Type B pancreatic cell (in vitro differentiated cells): ENCODE data around the gene TDRD1. TPM values are rescaled to one million over a fixed set of nuclear protein-coding genes. Genes with fewer than 3 reads are reported as not detected.
A peak's percentile ranks its signal among the peaks of the same experiment; 100 is the strongest.

ENCODE experiments used
- DNase-seq: peaks from one replicate; pipeline ENCODE4 v3.0.0; 2021; ENCODE audit warnings: mixed read lengths; ENCODE audit not compliant: unreplicated experiment; ENCODE audit errors: extremely low spot score
- H3K27ac Mint-ChIP-seq: 2 replicates; pipeline ENCODE4 v1.8.0; 2021; ENCODE audit warnings: mild to moderate bottlenecking, mixed read lengths
- H3K27me3 Mint-ChIP-seq: 2 replicates; pipeline ENCODE4 v1.8.0; 2021; ENCODE audit warnings: mixed read lengths
- H3K36me3 Mint-ChIP-seq: 2 replicates; pipeline ENCODE4 v1.8.0; 2021; ENCODE audit warnings: mixed read lengths
- H3K4me1 Mint-ChIP-seq: one replicate; pipeline ENCODE4 v1.8.0; 2021; ENCODE audit warnings: mixed read lengths; ENCODE audit not compliant: unreplicated experiment
- H3K4me3 Mint-ChIP-seq: 2 replicates; pipeline ENCODE4 v1.8.0; 2021; ENCODE audit warnings: mild to moderate bottlenecking, mixed read lengths
- H3K9me3 Mint-ChIP-seq: 2 replicates; pipeline ENCODE4 v1.8.0; 2021; ENCODE audit warnings: mixed read lengths
- CTCF ChIP-seq: fragments of 200-600 bp; sonication (generic); conservative IDR thresholded peaks from 2 replicates; pipeline ENCODE4 v1.5.0; 2021; ENCODE audit warnings: antibody characterized with exemption, mild to moderate bottlenecking
- total RNA-seq: library from RNA; stranded (reverse); gene quantifications from 2 replicates; pipeline ENCODE4 v1.2.1, GENCODE V29; 2021; ENCODE audit warnings: low replicate concordance

The TDRD1 gene
- total RNA-seq, 1 donor from 2014 or later: not detected

DNA sequence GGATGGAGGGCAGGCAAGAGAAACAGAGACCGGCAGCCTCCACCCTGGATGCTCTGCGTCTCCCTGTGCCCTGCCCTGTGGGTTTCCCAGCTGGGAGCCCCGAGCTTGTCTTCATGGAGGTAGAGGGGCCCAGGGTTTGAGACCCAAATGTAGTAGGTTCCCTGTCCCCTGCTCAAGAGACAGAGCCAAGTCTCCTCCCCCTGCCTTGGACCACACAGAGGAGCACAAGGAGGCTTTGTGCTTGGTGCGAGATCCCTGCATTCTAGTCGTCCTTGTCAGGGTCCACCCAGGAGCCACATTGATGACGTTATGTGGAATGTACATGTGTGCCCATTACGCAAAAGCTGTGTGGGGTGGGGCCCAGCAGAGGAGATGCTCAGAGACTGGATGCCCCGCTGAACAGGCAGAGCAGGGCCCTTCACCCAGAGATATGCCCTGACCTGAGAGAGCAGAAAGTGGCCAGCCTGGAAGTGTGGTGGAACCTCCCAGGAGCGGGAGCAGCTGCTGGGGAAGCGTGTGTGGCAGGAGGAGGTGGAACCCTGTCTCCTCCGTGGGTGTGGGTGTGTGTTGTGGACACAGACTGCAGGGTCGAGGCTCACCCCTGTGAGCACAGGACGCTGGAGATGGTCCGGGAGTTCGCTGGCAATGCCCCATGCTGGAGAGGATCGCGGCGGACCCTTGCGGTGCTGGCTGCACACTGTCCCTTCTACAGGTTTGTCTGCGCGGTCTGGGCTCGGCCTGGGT lies 99.2 kb downstream of the TDRD1 start:
- H3K4me3 Mint-ChIP-seq: no peak overlapping the region
- no peaks in the 10 kb centered on the region for H3K36me3 Mint-ChIP-seq
- H3K27ac Mint-ChIP-seq: no peak overlapping the region
- H3K27me3 Mint-ChIP-seq: no peaks in the 10 kb centered on the region
- no peaks in the 10 kb centered on the region for H3K4me1 Mint-ChIP-seq
- no peak for TF ChIP-seq CTCF
- DNase-seq: no peak
- no peaks in the 10 kb centered on the region for H3K9me3 Mint-ChIP-seq

- Mint-ChIP-seq H3K27ac (no peak overlapping the region), H3K4me3 (no peak overlapping the region), H3K36me3 (no peaks in the 10 kb centered on the region), H3K4me1 (no peaks in the 10 kb centered on the region), H3K27me3 (no peaks in the 10 kb centered on the region), H3K9me3 (no peaks in the 10 kb centered on the region)
- no peak for DNase-seq
- TF ChIP-seq CTCF: no peak
Measured at GRCh38 chr10:114278884-114279191, 99.7 kb downstream of the TDRD1 start.

GRCh38 chr10:114279289-114279688 lies 100.1 kb downstream of the TDRD1 start:
- Mint-ChIP-seq H3K4me1 (no peaks in the 10 kb centered on the region), H3K9me3 (no peaks in the 10 kb centered on the region), H3K36me3 (no peaks in the 10 kb centered on the region), H3K27me3 (no peaks in the 10 kb centered on the region), H3K27ac (peak overlapping the region; percentile 69), H3K4me3 (no peak overlapping the region)
- no peak for TF ChIP-seq CTCF
- no peak for DNase-seq

DNA sequence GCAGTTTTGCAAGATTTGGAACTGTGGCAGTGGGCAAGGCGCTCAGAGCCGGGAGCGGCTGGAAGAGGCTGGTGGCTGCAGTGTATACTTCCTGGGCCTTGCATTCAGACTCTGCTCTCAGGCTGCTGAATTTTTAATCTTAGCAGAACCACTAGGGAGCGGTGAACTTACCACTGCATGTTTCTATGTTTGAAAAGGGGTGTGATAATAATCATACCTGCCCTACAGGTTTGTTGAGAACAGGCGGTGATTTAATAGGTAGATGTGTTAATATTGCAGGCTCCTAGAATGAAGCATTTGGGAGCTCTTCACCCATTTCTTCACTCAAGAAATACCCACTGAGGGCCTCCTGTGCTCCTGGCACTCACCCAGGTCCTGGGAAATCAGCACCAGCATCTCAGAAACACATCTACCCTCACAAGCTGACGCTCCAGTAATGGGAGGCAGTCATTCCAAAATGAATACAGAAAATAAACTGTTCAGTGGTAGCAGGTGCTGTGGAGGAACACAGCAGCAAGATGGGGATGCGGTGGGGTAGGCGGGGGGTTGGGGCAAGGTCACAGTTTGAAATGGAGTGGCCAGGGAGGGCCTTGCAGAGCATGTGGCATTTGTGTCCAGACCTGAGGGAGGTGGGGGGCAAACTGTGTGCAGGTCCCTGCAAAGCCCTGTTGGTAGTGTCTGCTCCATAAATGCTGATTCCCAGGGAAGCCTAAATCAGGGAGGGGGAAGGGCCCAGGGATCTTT lies 100.9 kb downstream of the TDRD1 start:
- H3K9me3 Mint-ChIP-seq: no peaks in the 10 kb centered on the region
- no peak for DNase-seq
- no peaks in the 10 kb centered on the region for H3K27me3 Mint-ChIP-seq
- H3K27ac Mint-ChIP-seq: peak overlapping the region; percentile 69
- H3K36me3 Mint-ChIP-seq: no peaks in the 10 kb centered on the region
- no peak for TF ChIP-seq CTCF
- peak overlapping the region; percentile 39 for H3K4me3 Mint-ChIP-seq
- H3K4me1 Mint-ChIP-seq: no peaks in the 10 kb centered on the region

DNA sequence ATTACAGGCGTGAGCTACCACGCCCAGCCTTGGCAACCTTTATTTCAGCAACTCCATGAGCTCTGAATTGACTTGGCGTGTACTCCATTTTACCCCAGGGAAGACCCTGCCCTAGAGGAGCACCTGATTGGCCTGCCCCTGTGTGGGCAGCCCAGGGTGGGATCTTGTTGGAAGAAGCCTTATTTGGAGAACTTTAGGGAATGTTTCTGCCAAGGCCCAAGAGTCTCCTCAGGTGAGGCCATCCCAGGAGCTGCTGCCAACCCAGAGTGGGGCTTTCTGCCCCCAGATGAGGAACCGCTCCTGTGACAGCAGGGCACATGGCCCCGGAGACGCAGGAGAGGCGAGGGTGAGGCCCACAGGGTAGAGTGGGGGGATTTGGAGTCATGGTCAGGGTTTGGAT lies 101.9 kb downstream of the TDRD1 start:
- Mint-ChIP-seq H3K27ac (no peak overlapping the region), H3K27me3 (no peaks in the 10 kb centered on the region), H3K4me3 (no peak overlapping the region), H3K9me3 (no peaks in the 10 kb centered on the region), H3K36me3 (no peaks in the 10 kb centered on the region), H3K4me1 (no peaks in the 10 kb centered on the region)
- TF ChIP-seq CTCF: no peak
- DNase-seq: no peak
